Ovary (tissue), 3 donors: ENCODE data around the gene TXNRD3.

Source experiments
- CTCF ChIP-seq, 3 donors: fragments of 450-650 bp in 2 of 3; fragments of 200-600 bp in 1 of 3; IDR thresholded peaks; one replicate each; pipeline versions ENCODE4 v1.5.1 to v1.8.0; 2016 to 2022; ENCODE audit warnings: antibody characterized with exemption in 3 of 3, mild to moderate bottlenecking in 1 of 3
- EP300 ChIP-seq: sonication (generic); formaldehyde crosslinking; IDR thresholded peaks from one replicate; pipeline ENCODE4 v1.6.1; 2017; ENCODE audit warnings: antibody characterized with exemption
- POLR2A ChIP-seq: fragments of 450-650 bp; IDR thresholded peaks from one replicate; pipeline ENCODE4 v1.6.1; 2017; ENCODE audit warnings: antibody characterized with exemption, mild to moderate bottlenecking, moderate library complexity
- donor health status: DM: no; HTN: no; CAD: no.

- TF ChIP-seq POLR2A, result no peak
- no peak for TF ChIP-seq CTCF (IDR thresholded peaks at IDR 0.05)
- no peak for TF ChIP-seq EP300
Observed at GRCh38 chr3:126617571-126617970, 37.4 kb downstream of the TXNRD3 start.
